ENCODE results near the gene KY. TPM values are rescaled to one million over a fixed set of nuclear protein-coding genes. Genes with fewer than 3 reads are reported as not detected.
A peak's percentile ranks its signal among the peaks of the same experiment; 100 is the strongest.

KY gene
- total RNA-seq, 1 donor: 10.5 TPM

DNA sequence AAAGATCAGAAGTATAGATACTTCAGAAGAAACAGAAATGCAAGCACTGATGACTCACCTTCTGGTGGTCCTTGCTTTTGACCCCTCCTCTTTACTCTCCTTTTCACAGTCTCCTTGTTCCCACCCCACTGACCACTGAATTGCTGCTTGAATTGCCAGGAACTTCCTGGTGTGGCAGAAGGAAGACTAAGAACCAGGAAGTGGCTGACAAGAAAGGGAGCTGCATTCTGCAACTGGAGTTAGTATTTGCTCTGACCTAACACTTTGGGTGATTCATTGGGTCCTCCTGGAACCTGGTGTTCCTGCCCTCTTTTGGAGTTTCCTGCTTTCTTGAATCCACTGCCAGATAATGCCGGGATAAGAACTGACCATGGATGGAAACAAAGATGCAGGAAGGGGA lies 23.0 kb downstream of the KY start:
- peak; percentile 33 for DNase-seq (ENCODE audit: low read depth)
- TF ChIP-seq, protein P1, sequence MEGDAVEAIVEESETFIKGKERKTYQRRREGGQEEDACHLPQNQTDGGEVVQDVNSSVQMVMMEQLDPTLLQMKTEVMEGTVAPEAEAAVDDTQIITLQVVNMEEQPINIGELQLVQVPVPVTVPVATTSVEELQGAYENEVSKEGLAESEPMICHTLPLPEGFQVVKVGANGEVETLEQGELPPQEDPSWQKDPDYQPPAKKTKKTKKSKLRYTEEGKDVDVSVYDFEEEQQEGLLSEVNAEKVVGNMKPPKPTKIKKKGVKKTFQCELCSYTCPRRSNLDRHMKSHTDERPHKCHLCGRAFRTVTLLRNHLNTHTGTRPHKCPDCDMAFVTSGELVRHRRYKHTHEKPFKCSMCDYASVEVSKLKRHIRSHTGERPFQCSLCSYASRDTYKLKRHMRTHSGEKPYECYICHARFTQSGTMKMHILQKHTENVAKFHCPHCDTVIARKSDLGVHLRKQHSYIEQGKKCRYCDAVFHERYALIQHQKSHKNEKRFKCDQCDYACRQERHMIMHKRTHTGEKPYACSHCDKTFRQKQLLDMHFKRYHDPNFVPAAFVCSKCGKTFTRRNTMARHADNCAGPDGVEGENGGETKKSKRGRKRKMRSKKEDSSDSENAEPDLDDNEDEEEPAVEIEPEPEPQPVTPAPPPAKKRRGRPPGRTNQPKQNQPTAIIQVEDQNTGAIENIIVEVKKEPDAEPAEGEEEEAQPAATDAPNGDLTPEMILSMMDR (IDR thresholded peaks at IDR 0.05; ENCODE audit: insufficient read depth, low read length): no peak
- H3K4me3 ChIP-seq (ENCODE audit: low read depth, low read length): no peak overlapping the region

DNA sequence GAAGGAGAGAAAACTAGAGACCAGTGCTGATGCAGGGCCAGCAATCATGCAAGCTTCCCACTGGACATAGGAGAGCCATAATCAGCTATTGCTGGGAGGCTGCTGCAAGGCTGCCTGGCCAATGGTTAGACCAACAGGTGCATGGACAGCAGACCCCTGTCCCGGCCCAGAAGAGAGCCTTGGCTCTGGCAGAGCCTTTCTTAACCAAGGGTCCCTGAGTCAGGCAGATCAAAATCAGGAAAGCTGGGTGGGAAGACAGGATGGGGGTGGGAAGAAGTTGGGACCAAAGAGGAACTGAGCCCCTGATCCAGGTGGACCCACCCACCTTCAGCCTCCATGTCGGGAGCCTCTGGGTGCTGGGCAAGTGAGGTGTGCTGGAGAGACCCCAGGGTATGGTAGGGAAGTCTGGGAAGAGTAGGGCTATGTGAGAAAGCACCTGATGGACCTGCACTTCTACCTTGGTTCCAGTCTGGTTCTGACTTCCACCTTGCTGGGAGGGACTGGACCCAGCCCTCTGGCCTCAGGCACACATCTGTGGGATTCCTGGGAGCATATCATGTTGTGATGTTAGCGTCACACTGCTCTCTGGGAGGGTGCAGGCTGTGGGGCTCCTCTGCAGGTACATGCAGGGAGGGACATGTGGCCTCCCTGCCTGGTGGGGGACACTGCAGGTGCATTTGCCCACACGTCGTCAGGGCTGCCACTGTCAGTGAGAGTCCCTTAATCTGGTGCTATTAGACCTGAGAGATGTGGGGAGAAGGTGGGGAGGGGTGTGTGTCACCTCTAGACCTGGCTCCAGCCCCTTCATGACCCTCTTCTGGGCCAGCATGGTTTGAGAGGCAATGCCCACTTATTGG lies 24.7 kb downstream of the KY start:
- TF ChIP-seq, protein P1 (IDR thresholded peaks at IDR 0.05; ENCODE audit: insufficient read depth, low read length): no peak
- no peak overlapping the region for H3K4me3 ChIP-seq (ENCODE audit: low read depth, low read length)
- no peak for DNase-seq (ENCODE audit: low read depth)

DNA sequence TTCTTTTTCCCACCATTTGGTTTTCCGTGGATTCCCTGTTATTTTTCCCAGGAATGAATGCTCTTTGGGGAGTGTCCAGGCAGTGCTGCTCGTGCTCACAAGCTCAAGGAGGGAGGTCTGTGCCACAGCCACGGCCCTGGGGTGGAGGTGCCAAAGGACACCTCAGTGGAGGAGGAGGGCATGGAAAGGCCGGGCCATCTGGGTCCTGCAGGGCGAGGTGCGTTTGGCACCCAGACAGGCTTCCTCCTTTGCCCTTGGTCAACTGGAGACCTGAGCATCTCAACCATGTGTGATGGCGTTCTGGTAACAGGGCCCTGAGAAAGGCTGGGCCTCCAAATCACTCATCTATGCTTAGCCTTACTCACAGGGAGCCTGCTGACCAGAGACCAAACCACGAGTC lies 25.4 kb downstream of the KY start:
- DNase-seq (ENCODE audit: low read depth): no peak
- TF ChIP-seq, protein P1 (IDR thresholded peaks at IDR 0.05; ENCODE audit: insufficient read depth, low read length): no peak
- H3K4me3 ChIP-seq (ENCODE audit: low read depth, low read length): no peak overlapping the region

DNA sequence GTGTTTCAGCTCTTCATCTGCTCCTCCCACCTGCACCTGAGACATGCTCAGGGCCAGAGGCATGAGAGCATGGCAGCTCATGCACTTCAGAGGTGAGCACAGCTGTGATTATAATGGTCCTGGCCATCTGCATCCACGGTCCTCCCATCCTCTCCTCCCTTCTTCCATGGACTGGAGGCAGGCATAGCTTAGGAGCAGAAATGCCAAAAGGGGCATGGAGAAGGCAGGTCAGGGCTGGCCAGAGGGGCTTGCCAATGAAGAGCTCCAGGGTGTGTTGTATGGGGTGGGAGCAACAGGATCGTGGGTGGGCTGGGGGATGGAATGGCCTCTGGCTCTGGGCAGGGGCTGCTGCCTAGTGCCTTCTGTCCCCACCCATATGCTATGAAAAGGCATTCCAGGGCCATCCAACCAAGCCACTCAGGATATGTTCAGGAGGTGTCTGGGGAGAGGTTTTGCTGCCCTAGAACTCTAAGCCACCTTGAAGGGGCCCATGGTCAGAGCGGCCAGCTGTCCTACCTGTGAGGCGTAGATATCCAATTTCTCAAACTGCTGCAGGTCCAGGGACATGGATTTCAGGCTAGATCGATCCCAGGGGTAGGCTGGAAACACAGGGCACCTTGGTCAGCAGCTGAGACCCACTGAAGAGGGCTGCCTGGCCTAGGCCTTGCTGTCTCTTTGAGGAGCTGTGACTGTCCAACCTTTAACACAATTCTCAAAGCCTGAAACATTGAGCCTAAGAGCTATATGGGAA lies 26.1 kb downstream of the KY start:
- TF ChIP-seq, protein P1 (IDR thresholded peaks at IDR 0.05; ENCODE audit: insufficient read depth, low read length): no peak
- no peak for DNase-seq (ENCODE audit: low read depth)
- H3K4me3 ChIP-seq (ENCODE audit: low read depth, low read length): no peak overlapping the region

DNA sequence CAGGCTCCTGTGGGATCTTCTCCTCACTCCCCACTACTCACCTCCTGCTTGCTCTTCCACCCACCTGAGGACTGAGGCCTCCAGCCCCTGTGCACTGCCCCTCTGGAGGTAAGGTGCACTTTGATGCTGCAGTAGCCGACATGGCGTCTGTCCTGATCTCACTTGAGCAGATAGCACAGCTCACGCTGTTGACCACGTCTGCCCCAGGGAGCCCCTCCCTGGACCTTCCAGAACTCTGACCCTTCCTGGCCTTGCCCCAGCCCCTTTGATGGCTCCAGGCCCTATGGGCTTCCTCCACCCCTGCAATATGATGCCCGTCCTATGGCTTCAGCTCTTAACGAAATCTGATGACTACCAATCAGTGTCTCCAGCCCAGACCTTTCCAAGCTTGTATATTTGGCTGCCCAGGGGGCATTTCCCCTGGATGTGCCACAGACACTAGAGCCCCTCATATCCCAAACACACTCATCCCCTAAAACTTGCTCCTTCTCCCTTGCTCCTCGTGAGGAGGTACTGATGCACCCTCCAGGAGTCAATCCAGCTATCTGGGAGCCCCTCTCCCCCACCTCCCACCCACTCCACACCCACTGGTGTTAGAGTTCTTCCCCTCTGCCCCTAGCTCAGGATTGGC lies 27.1 kb downstream of the KY start:
- TF ChIP-seq, protein P1 (IDR thresholded peaks at IDR 0.05; ENCODE audit: insufficient read depth, low read length): no peak
- no peak overlapping the region for H3K4me3 ChIP-seq (ENCODE audit: low read depth, low read length)
- no peak for DNase-seq (ENCODE audit: low read depth)

DNA sequence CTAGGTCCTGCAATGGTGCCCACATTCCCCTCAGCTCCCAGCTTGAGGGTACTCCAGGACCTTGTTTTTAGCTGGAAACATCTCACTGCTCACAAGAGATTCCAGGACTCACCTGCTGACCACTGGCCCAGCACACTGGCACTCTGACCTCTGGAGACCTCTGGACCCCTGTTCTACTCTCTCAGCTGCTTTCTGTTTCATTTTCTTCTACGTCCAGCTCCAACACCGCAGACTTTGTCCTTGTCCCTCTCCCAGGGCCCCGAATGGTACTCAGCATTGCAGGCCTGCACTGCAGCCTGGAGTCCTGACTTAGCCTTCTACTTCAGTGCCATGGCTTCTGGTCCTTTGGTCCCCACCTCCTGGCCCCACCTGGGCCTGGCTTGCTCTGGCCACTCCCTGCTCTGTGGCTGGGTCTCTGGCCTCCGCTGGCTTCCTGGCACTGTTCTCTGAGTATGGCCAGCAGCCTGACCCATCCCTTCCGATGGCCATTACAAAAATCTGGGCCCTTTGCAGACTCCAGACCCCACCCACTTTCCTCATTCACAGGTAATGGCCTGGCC lies 27.9 kb downstream of the KY start:
- DNase-seq (ENCODE audit: low read depth): no peak
- TF ChIP-seq, protein P1 (IDR thresholded peaks at IDR 0.05; ENCODE audit: insufficient read depth, low read length): no peak
- no peak overlapping the region for H3K4me3 ChIP-seq (ENCODE audit: low read depth, low read length)

Measured in fibroblast of the aortic adventitia (primary cell).